Heart right ventricle (tissue), 16 donors: ENCODE results near the gene NUP42. TPM values are rescaled to one million over a fixed set of nuclear protein-coding genes. Genes with fewer than 3 reads are reported as not detected.
A peak's percentile ranks its signal among the peaks of the same experiment; 100 is the strongest.

Source experiments
- ATAC-seq, 8 donors: fragments of 200-7000 bp; cut with Tn5 transposase; one replicate each; pipeline ENCODE4 v1.9.1; 2020; ENCODE audit warnings: mild to moderate bottlenecking in 8 of 8, moderate library complexity in 8 of 8, moderate number of reproducible peaks in 1 of 8
- DNase-seq, 2 donors: peaks; one replicate each; pipeline ENCODE4 v3.0.0-alpha.2; 2020
- H3K27ac ChIP-seq, 10 donors: fragments of 200-600 bp; sonication (generic) in 2 of 10; one replicate each; pipeline versions ENCODE4 v1.5.0 to v1.8.0; 2020 to 2022; ENCODE audit warnings: mild to moderate bottlenecking in 3 of 10
- H3K27me3 ChIP-seq, 7 donors: fragments of 200-600 bp; one replicate each; pipeline ENCODE4 v1.8.0; 2021 to 2022; ENCODE audit warnings: mild to moderate bottlenecking in 2 of 7
- H3K36me3 ChIP-seq, 9 donors: fragments of 200-600 bp; sonication (generic) in 1 of 9; one replicate each; pipeline versions ENCODE4 v1.5.0 to v1.8.0; 2020 to 2022; ENCODE audit warnings: mild to moderate bottlenecking in 2 of 9
- H3K4me1 ChIP-seq, 9 donors: fragments of 200-600 bp; sonication (generic) in 1 of 9; one replicate each; pipeline versions ENCODE4 v1.5.0 to v1.8.0; 2020 to 2022; ENCODE audit warnings: mild to moderate bottlenecking in 4 of 9
- H3K4me3 ChIP-seq, 10 donors: fragments of 200-600 bp; sonication (generic) in 2 of 10; one replicate each; pipeline versions ENCODE4 v1.5.0 to v1.8.0; 2020 to 2022; ENCODE audit warnings: mild to moderate bottlenecking in 7 of 10, moderate library complexity in 2 of 10
- H3K9me3 ChIP-seq, 11 donors: fragments of 200-600 bp in 10 of 11; sonication (generic) in 2 of 11; one replicate each; pipeline versions ENCODE4 v1.5.0 to v1.8.0; 2013 to 2022; ENCODE audit warnings: mild to moderate bottlenecking in 2 of 11, control low read depth in 1 of 11, moderate library complexity in 1 of 11
- CTCF ChIP-seq, 9 donors: fragments of 200-600 bp; sonication (generic) in 2 of 9; IDR thresholded peaks; one replicate each; pipeline versions ENCODE4 v1.5.0 to v1.8.0; 2021 to 2022; ENCODE audit warnings: antibody characterized with exemption in 9 of 9, mild to moderate bottlenecking in 5 of 9, moderate library complexity in 1 of 9
- intact Hi-C, 10 donors: fragments of 100-400 bp; cut with DNase I; formaldehyde crosslinking; loops; one replicate each; pipeline versions ENCODE4 v1.11.1 to v1.14.2; 2022
- polyA plus RNA-seq, 2 donors: library from polyadenylated mRNA; stranded (reverse); fragments of 200-250 nt; gene quantifications; one replicate each; pipeline ENCODE4 v1.2.3, GENCODE V29; 2013
- total RNA-seq, 10 donors: library from RNA; stranded (reverse); fragmentation: NEBNext Ultra II Directional in 3 of 10; extraction: Animal tissue kit (Norgen Biotek cat#: 25700) in 3 of 10; gene quantifications; one replicate each; pipeline versions ENCODE4 v1.2.1 to v1.2.4, GENCODE V29; 2021 to 2023
- donor health status: Arrhythmogenic right ventricular cardiomyopathy.
- donor health status: ischemic (EF 13 %, LVEDD 7.1; RV severe dilation, severe dysfunction).
- donor health status: healthy with polysubstance abuse.
- donor health status: DM: no; HTN: yes; CAD: no.
- donor health status: DM: no; HTN: no; CAD: no.
- donor health status: ischemic (EF 25% LVEDD 6.9; RV normal size, moderate dysfunction).
- donor health status: ischemic (EF 25% LVEDD 5.7; RV mildly dilated, moderate dysfunction).
- donor health status: healthy.
- donor health status: DM: yes; HTN: yes; CAD: no.
- donor health status: Ischemic cardiomyopathy.
- donor health status: ischemic (EF 35%, LVEDD 5.7; RV mildly dilated, moderate dysfunction).
- donor health status: nonischemic (EF 11% LVEDD 7.7; RV severe dilation, severe dysfunction).
- donor health status: DM: yes; HTN: yes; CAD: no.
- donor health status: PGD.
- donor health status: ischemic (EF 29% LVEDD 5.4; RV normal size, mild dysfunction).
- donor health status: nonischemic (EF 23%, LVEDD 6.1; RV moderate dilation, normal function).

Gene NUP42
- total and polyA plus RNA-seq, 12 donors = 14.7 to 26.1 (median 21.0) TPM

GRCh38 chr7:23249486-23249885, 67.6 kb downstream of the NUP42 start:
- no peak for TF ChIP-seq CTCF (IDR thresholded peaks at IDR 0.05)
- Histone ChIP-seq H3K27ac (no peak overlapping the region), H3K27me3 (peaks cover 0 to 15% (median 0%) of the 10 kb centered on the region in 7 donors), H3K36me3 (peaks cover 0 to 44% (median 7%) of the 10 kb centered on the region in 9 donors), H3K4me1 (peaks cover 0 to 34% (median 23%) of the 10 kb centered on the region in 9 donors), H3K9me3 (peaks cover 0 to 14% (median 0%) of the 10 kb centered on the region in 11 donors), H3K4me3 (peak overlapping the region in 3 of 10 donors; percentile 63 to 66 (median 65))
- ATAC-seq (no peak), DNase-seq (no peak)
- intact Hi-C loops = loop anchor here in 7 of 10 donors (5.0 to 10.0 kb wide), 8 partner anchors 42 to 147 kb away; partner anchors contain the start of genes KLHL7 (in 2 of the 7) and NUP42 (in 2 of the 7)

Other genes with a start within 250 kb of the NUP42 start
- gene HYCC1, start 167.9 kb upstream of the NUP42 start, total RNA-seq = 10 to 100 TPM; 26.2 to 39.6 (median 34.5) TPM
- 1 to 10 TPM; 5.9 to 7.8 TPM for gene HYCC1, start 167.9 kb upstream of the NUP42 start, polyA plus RNA-seq
- gene KLHL7, start 76.3 kb upstream of the NUP42 start, total RNA-seq = 100 to 1,000 TPM in 9 of 10 donors, 10 to 100 TPM in 1; 86.3 to 159 (median 146) TPM
- 10 to 100 TPM; 27.1 to 55.2 TPM for gene KLHL7, start 76.3 kb upstream of the NUP42 start, polyA plus RNA-seq
- gene GPNMB, start 64.7 kb downstream of the NUP42 start, total RNA-seq = 100 to 1,000 TPM; 157 to 612 (median 228) TPM
- 100 to 1,000 TPM in 1 of 2 donors, 10 to 100 TPM in 1; 49.6 to 200 TPM for gene GPNMB, start 64.7 kb downstream of the NUP42 start, polyA plus RNA-seq
- 100 to 1,000 TPM in 5 of 10 donors, 10 to 100 TPM in 5; 92.2 to 132 (median 99.3) TPM for gene MALSU1, start 117.3 kb downstream of the NUP42 start, total RNA-seq
- 100 to 1,000 TPM in 1 of 2 donors, 10 to 100 TPM in 1; 21.4 to 115 TPM for gene MALSU1, start 117.3 kb downstream of the NUP42 start, polyA plus RNA-seq